Nephron progenitor cell (in vitro differentiated cells): ENCODE results near the gene PHKG2.
"Not testable (repeated sequence)": the region's sequence is repeated elsewhere in the genome, so short reads cannot be mapped to it uniquely, and the experiment has no call there.

Experiments used
- DNase-seq: peaks from one replicate; pipeline ENCODE4 v3.0.0; 2021
- H3K27ac Mint-ChIP-seq: 2 replicates; pipeline ENCODE4 v1.8.0; 2021; ENCODE audit warnings: mild to moderate bottlenecking, moderate library complexity, mixed read lengths
- H3K27me3 Mint-ChIP-seq: 2 replicates; pipeline ENCODE4 v1.8.0; 2021; ENCODE audit warnings: mild to moderate bottlenecking, low read depth, mixed read lengths; ENCODE audit not compliant: poor library complexity
- H3K36me3 Mint-ChIP-seq: 2 replicates; pipeline ENCODE4 v1.8.0; 2021; ENCODE audit warnings: low read depth, mixed read lengths
- H3K4me1 Mint-ChIP-seq: 2 replicates; pipeline ENCODE4 v1.8.0; 2021; ENCODE audit warnings: mixed read lengths
- H3K4me3 Mint-ChIP-seq: 2 replicates; pipeline ENCODE4 v1.8.0; 2021; ENCODE audit warnings: mild to moderate bottlenecking, moderate library complexity, mixed read lengths
- H3K9me3 Mint-ChIP-seq: 2 replicates; pipeline ENCODE4 v1.8.0; 2021; ENCODE audit warnings: mild to moderate bottlenecking, moderate library complexity, mixed read lengths
- TF ChIP-seq, protein P1 (sequence below): fragments of 200-600 bp; sonication (generic); IDR thresholded peaks from 2 replicates; pipeline ENCODE4 v1.5.0; 2021; ENCODE audit warnings: antibody characterized with exemption

Gene PHKG2, protein sequence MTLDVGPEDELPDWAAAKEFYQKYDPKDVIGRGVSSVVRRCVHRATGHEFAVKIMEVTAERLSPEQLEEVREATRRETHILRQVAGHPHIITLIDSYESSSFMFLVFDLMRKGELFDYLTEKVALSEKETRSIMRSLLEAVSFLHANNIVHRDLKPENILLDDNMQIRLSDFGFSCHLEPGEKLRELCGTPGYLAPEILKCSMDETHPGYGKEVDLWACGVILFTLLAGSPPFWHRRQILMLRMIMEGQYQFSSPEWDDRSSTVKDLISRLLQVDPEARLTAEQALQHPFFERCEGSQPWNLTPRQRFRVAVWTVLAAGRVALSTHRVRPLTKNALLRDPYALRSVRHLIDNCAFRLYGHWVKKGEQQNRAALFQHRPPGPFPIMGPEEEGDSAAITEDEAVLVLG

DNA sequence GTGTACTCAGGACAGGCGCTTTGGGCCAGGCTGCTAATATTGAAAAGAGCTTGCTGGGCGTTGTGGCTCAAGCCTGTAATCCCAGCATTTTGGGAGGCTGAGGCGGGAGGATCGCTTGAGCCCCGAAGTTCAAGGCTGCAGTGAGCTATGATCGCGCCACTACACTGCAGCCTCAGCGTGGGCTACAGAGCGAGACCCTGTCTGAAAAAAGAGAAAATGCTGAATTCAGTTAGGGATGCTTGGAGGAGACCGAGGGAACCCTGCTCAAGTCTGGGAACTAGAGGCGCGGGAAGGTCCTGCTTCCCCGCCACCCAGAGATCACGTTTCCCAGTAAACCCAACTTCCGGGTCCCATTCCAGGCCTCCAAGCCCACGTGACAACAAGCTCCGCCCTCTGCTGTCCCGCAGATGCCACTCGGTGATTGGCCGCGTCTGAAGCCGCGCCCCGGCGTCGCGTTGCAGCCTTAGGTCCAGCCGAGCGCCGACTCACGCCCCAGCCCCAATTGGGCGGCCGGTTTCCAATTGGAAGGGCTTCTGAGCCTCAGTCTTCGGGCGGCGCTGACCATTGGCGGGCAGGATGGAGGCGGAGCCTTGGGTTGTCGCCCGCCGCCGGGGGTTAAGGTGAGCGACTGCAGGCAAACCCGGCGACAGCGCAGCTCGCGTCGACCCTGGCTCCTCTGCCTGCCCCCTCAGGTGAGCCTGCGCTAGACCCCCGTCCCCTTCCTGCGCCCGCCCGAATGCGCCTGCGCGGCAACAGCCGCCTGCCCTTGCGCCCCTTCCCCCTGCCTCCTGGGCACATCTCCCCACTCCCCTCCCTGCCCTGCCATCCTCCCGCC lies at the start of gene PHKG2:
Gene PHKG2, plus strand, starts transcription at position 627 of the 835 bp plus-strand sequence. CDS start 396 bp downstream, outside the sequence.
- Mint-ChIP-seq H3K4me1 (peaks cover 28% of the 10 kb centered on the region), H3K27ac (peak within 1 kb of the TSS; percentile 98), H3K27me3 (no peaks in the 10 kb centered on the region), H3K4me3 (peak within 1 kb of the TSS; percentile 98), H3K36me3 (peaks cover 17% of the 10 kb centered on the region), H3K9me3 (no peaks in the 10 kb centered on the region)
- peak; percentile 98 for DNase-seq
- TF ChIP-seq, protein P1, sequence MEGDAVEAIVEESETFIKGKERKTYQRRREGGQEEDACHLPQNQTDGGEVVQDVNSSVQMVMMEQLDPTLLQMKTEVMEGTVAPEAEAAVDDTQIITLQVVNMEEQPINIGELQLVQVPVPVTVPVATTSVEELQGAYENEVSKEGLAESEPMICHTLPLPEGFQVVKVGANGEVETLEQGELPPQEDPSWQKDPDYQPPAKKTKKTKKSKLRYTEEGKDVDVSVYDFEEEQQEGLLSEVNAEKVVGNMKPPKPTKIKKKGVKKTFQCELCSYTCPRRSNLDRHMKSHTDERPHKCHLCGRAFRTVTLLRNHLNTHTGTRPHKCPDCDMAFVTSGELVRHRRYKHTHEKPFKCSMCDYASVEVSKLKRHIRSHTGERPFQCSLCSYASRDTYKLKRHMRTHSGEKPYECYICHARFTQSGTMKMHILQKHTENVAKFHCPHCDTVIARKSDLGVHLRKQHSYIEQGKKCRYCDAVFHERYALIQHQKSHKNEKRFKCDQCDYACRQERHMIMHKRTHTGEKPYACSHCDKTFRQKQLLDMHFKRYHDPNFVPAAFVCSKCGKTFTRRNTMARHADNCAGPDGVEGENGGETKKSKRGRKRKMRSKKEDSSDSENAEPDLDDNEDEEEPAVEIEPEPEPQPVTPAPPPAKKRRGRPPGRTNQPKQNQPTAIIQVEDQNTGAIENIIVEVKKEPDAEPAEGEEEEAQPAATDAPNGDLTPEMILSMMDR, result no peak

DNA sequence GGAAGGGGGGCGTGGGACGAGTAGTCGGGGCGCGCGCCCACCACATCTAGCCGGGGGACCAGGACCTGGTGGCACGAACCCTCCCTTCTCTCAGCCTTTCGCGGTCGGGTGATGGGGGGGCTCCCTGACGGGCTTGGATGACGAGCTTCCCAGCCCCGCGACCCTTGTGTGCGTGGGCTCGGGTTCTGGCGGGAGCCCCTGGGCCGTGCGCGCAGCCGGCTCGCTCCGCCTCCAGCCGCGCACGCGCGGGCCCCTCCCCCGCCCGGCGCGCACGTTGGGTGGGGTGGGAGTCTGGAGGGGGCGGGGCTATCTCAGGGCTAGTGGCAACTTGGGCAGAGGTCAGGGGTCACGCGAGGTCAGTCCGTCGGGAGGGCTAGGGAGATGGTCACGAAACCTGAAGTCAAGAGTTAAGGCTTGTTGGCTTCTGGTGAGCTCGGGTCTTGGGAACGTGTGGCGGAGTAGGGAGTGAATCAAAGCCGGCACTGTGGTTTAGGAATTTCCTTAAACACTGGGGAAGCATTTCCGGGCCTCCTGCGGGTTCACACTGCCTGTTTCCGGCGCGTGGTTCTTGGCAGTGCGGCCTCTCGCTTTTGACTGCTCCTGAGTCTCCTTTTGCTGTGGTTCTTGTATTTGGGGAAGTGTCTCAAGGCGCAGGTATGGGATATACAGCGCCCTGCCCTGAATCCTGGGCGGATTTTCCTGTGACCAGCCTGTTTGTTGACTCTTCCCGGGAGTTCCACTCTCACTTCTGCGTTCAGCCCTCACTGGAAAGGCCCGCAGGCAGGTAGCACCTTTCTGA lies 49.2 kb upstream of the PHKG2 start, which contains the start of gene SRCAP:
Gene SRCAP, plus strand, starts transcription at position 356 of the 799 bp plus-strand sequence. CDS start 1,654 bp downstream, outside the sequence.
- TF ChIP-seq, protein P1, result no peak
- Mint-ChIP-seq H3K36me3 (peaks cover 28% of the 10 kb centered on the region), H3K27me3 (no peaks in the 10 kb centered on the region), H3K4me1 (peaks cover 37% of the 10 kb centered on the region), H3K4me3 (peak within 1 kb of the TSS; percentile 96), H3K27ac (peak within 1 kb of the TSS; percentile 100), H3K9me3 (no peaks in the 10 kb centered on the region)
- peak; percentile 89 for DNase-seq

DNA sequence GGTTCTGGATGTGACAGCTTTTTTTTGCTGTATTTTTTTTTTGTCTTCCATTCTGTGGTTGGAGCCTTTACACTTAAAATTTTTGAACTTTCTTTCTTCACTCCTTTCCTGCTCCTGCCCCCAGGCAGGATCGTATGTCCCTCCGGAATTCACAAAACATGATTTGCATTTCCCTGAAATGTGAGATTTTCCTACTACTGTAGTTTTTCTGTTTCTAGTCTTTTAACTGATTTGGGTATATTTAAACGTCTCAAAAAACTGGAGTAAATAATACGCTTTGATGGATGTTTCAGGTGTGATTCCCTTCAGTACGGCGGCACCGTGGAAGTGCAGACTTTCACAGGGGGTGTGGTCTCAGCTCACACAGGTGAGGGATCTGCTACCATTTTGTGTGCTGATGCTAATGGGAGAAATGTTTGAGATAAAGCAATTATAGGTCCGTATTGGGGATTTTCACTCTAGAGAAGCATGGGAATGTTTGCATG lies 48.6 kb upstream of the PHKG2 start:
- Mint-ChIP-seq H3K27ac (peak overlapping the region; percentile 100), H3K36me3 (peaks cover 34% of the 10 kb centered on the region), H3K9me3 (no peaks in the 10 kb centered on the region), H3K4me1 (peaks cover 37% of the 10 kb centered on the region), H3K4me3 (peak overlapping the region; percentile 96), H3K27me3 (no peaks in the 10 kb centered on the region)
- DNase-seq, result no peak
- TF ChIP-seq, protein P1, result no peak

DNA sequence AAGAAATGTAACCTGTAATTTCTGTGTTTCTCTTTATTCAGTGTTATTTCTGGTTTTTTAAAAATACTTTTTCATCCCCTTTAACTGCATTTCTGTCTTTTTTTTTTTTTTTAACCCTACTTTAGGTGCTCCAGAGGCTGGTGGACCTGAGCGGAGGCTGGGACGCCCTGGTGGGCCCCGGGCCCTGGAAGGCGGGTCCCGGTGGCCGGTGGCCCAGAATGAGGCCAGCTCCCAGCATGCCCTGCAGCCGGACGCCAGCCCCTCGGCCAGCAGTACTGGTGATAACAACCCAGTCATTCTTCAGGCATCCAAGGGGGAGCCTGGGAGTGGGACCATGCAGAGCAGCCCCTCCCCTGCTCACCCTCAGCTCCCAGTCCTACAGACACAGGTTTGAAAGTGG lies 47.7 kb upstream of the PHKG2 start:
- peak overlapping the region; percentile 96 for H3K4me3 Mint-ChIP-seq
- H3K27ac Mint-ChIP-seq, result peak overlapping the region; percentile 74
- no peaks in the 10 kb centered on the region for H3K27me3 Mint-ChIP-seq
- TF ChIP-seq, protein P1, result no peak
- H3K4me1 Mint-ChIP-seq, result peaks cover 31% of the 10 kb centered on the region
- DNase-seq, result no peak
- peaks cover 34% of the 10 kb centered on the region for H3K36me3 Mint-ChIP-seq
- H3K9me3 Mint-ChIP-seq, result no peaks in the 10 kb centered on the region

DNA sequence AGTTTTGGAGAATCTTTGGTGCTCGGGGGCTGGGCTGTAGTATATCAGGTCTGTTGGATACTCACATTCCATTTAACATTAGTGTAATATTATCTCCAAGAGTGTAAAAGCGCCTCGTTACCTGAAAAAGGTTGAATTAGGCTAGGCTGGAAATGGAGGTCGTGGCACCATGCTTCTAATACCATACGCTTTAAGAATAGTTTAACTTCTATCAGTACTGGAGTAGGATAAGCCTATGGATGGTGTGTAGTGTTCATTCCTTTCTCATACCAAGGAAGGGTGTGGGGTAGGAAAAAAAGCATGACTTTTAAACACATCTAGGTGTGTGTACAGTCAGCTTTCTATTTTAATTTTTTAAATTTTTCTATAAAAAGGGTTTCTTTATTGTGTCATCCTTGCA lies 47.3 kb upstream of the PHKG2 start:
- Mint-ChIP-seq H3K4me3 (peak overlapping the region; percentile 64), H3K9me3 (no peaks in the 10 kb centered on the region), H3K27me3 (no peaks in the 10 kb centered on the region), H3K4me1 (peaks cover 31% of the 10 kb centered on the region), H3K36me3 (peaks cover 37% of the 10 kb centered on the region), H3K27ac (peak overlapping the region; percentile 74)
- TF ChIP-seq, protein P1, result no peak
- no peak for DNase-seq

DNA sequence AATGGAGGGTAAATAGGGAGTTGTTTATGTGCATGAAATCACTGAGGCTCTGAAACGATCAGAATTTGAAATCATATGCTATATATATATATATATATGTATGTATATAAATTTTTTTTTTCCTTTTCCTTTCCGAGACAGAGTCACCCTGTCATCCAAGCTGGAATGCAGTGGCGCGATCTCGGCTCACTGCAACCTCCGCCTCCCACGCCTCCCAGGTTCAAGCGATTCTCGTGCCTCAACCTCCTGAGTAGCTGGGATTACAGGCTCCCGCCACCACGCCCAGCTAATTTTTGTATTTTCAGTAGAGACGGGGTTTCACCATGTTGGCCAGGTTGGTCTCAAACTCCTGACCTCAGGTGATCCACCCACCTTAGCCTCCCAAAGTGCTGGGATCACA lies 45.2 kb upstream of the PHKG2 start:
- H3K27ac Mint-ChIP-seq, H3K27me3 Mint-ChIP-seq, H3K9me3 Mint-ChIP-seq, DNase-seq, H3K4me3 Mint-ChIP-seq: not testable (repeated sequence)
- Mint-ChIP-seq H3K36me3 (peaks cover 55% of the 10 kb centered on the region), H3K4me1 (peaks cover 22% of the 10 kb centered on the region)
